Measurements from ENCODE around the gene OR2G2. TPM values are rescaled to one million over a fixed set of nuclear protein-coding genes. Genes with fewer than 3 reads are reported as not detected.

Gene OR2G2, protein sequence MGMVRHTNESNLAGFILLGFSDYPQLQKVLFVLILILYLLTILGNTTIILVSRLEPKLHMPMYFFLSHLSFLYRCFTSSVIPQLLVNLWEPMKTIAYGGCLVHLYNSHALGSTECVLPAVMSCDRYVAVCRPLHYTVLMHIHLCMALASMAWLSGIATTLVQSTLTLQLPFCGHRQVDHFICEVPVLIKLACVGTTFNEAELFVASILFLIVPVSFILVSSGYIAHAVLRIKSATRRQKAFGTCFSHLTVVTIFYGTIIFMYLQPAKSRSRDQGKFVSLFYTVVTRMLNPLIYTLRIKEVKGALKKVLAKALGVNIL
- polyA plus RNA-seq (2011; rRNA removed) (not detected in 2 replicates), polyA minus RNA-seq (2011; rRNA and poly(A)+ RNA removed) (not detected in 2 replicates)

GRCh38 chr1:247588060-247588459 lies at the start of gene OR2G2:
OR2G2 (plus strand) TSS chr1:247588360; CDS start chr1:247588360, 0 bp downstream.
- ChIA-PET POLR2A (no interaction called here), CTCF (no interaction called here)
- no peak for DNase-seq (ENCODE audit: low read depth, low spot score)
- TF ChIP-seq, protein P1, sequence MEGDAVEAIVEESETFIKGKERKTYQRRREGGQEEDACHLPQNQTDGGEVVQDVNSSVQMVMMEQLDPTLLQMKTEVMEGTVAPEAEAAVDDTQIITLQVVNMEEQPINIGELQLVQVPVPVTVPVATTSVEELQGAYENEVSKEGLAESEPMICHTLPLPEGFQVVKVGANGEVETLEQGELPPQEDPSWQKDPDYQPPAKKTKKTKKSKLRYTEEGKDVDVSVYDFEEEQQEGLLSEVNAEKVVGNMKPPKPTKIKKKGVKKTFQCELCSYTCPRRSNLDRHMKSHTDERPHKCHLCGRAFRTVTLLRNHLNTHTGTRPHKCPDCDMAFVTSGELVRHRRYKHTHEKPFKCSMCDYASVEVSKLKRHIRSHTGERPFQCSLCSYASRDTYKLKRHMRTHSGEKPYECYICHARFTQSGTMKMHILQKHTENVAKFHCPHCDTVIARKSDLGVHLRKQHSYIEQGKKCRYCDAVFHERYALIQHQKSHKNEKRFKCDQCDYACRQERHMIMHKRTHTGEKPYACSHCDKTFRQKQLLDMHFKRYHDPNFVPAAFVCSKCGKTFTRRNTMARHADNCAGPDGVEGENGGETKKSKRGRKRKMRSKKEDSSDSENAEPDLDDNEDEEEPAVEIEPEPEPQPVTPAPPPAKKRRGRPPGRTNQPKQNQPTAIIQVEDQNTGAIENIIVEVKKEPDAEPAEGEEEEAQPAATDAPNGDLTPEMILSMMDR (IDR thresholded peaks at IDR 0.05; ENCODE audit: low read depth, low read length): no peak
- Histone ChIP-seq H3K27ac (ENCODE audit: low read depth, low read length) (no peak within 1 kb of the TSS), H3K27me3 (ENCODE audit: control insufficient read depth, insufficient read depth, low read length) (no peaks in the 10 kb centered on the region), H3K4me3 (ENCODE audit: low read depth, low read length) (no peak within 1 kb of the TSS), H3K9me3 (ENCODE audit: control insufficient read depth, insufficient read depth, low read length) (peaks cover 7% of the 10 kb centered on the region)

DNA sequence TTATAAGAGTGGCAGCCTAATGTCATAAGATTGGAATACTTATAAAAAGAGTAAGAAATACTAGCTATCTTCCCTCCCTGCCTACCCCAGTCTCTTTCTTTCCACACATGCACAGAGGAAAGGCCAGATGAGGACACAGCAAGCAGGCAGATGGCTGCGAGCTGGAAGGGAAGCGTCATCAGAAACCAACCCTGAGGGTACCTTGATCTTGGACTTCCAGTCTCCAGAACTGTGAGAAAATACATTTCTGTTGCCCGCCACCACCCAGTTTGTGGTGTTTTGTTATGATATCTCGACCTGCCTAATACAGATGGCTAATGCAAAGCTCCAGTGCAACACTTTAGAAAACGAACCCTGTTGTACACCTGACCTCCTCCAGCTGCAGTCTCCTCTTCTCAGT lies 49.6 kb upstream of the OR2G2 start:
- DNase-seq (ENCODE audit: low read depth, low spot score): no peak

DNA sequence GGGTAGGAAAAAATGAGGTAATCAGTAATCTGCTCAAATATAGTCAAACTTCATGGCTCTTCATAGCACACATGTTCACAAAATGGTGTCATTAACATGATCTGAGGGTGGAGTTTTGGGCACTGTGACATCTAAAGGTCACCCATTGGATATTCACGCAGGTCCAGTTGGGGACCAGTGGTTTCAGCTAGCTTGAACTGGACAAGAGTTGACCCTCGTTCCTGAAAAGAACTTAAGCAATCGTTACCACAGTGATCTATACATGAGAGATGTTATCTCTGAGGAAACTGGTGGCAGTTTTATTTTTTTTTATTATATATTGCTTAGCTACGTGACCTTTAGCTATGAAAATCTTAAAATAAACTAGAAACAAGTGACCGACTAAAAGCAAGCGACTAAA lies 48.9 kb upstream of the OR2G2 start:
- no peak for DNase-seq (ENCODE audit: low read depth, low spot score)
- no peak overlapping the region for H3K4me3 ChIP-seq (ENCODE audit: low read depth, low read length)
- H3K9me3 ChIP-seq (ENCODE audit: control insufficient read depth, insufficient read depth, low read length): peaks cover 7% of the 10 kb centered on the region; the same call in 1 of the 2 replicates
- no peaks in the 10 kb centered on the region for H3K27me3 ChIP-seq (ENCODE audit: control insufficient read depth, insufficient read depth, low read length)
- TF ChIP-seq, protein P1 (IDR thresholded peaks at IDR 0.05; ENCODE audit: low read depth, low read length): no peak
- no peak overlapping the region for H3K27ac ChIP-seq (ENCODE audit: low read depth, low read length)
- CTCF ChIA-PET: no interaction called here
- POLR2A ChIA-PET: no interaction called here

More for the DNA sequence above, 49.6 kb upstream of the OR2G2 start:
- Histone ChIP-seq H3K9me3 (ENCODE audit: control insufficient read depth, insufficient read depth, low read length) (peaks cover 7% of the 10 kb centered on the region; the same call in 1 of the 2 replicates), H3K27me3 (ENCODE audit: control insufficient read depth, insufficient read depth, low read length) (no peaks in the 10 kb centered on the region), H3K27ac (ENCODE audit: low read depth, low read length) (no peak overlapping the region), H3K4me3 (ENCODE audit: low read depth, low read length) (no peak overlapping the region)
- POLR2A ChIA-PET: no interaction called here
- TF ChIP-seq, protein P1 (IDR thresholded peaks at IDR 0.05; ENCODE audit: low read depth, low read length): no peak
- CTCF ChIA-PET: no interaction called here

DNA sequence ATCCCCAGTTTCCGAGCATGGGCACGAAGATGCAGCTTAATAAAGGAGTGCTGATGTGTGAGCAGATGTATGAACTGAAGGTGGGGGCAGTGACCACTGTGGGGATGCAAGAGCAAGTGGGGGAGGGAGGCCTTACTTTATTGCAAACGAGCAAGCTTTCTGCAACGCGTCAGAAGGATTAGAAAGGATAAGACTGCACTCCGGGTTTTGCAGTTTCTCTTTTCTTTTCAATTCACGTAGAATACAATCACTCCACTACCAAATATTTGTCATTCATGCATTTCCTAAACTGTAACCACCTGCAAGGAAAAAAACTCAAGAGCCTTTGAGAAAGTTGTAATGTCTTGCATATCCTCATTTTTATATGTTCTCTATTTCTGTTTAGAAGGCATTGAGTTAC lies 47.6 kb upstream of the OR2G2 start:
- CTCF ChIA-PET: no interaction called here
- no peak for DNase-seq (ENCODE audit: low read depth, low spot score)

DNA sequence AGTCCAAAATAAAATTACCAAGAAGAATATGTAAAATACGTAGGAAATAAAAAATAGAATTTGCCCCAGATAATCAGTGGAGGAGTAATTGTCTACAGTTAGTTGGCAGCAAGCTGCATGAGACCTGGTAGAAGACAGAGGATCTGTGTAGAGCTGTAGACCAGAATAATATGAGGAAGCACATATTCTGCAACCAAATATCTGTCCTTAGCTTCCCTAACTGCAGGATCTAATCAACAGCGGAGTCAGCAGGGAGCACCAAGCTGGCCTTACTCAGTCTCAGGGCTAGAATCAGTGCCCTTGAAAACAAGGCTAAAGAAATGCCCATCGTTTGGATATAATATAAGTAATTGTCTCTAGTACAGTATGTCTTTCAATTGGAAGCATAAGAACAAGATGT lies 45.3 kb upstream of the OR2G2 start:
- Histone ChIP-seq H3K27ac (ENCODE audit: low read depth, low read length) (no peak overlapping the region), H3K4me3 (ENCODE audit: low read depth, low read length) (no peak overlapping the region), H3K9me3 (ENCODE audit: control insufficient read depth, insufficient read depth, low read length) (peaks cover 21% of the 10 kb centered on the region), H3K27me3 (ENCODE audit: control insufficient read depth, insufficient read depth, low read length) (no peaks in the 10 kb centered on the region)
- TF ChIP-seq, protein P1 (IDR thresholded peaks at IDR 0.05; ENCODE audit: low read depth, low read length): no peak
- DNase-seq (ENCODE audit: low read depth, low spot score): no peak
- CTCF ChIA-PET: no interaction called here
- POLR2A ChIA-PET: no interaction called here

More for the DNA sequence above, 47.6 kb upstream of the OR2G2 start:
- no peak overlapping the region for H3K27ac ChIP-seq (ENCODE audit: low read depth, low read length)
- H3K4me3 ChIP-seq (ENCODE audit: low read depth, low read length): no peak overlapping the region
- no peaks in the 10 kb centered on the region for H3K27me3 ChIP-seq (ENCODE audit: control insufficient read depth, insufficient read depth, low read length)
- H3K9me3 ChIP-seq (ENCODE audit: control insufficient read depth, insufficient read depth, low read length): peaks cover 12% of the 10 kb centered on the region
- POLR2A ChIA-PET: no interaction called here
- TF ChIP-seq, protein P1 (IDR thresholded peaks at IDR 0.05; ENCODE audit: low read depth, low read length): no peak
